KBM-7 (cell line): ENCODE data around the gene ZNF384.
A peak's percentile ranks its signal among the peaks of the same experiment; 100 is the strongest.

Source experiments
- DNase-seq: peaks from one replicate; pipeline ENCODE4 v3.0.0-alpha.2; 2015
- in situ Hi-C: fragments of 300-500 bp; cut with MboI; formaldehyde crosslinking; loops from 2 replicates; pipeline ENCODE4 v1.14.3; 2020; ENCODE audit warnings: low sequenced_read_pairs, low pct_unique_long_range_greater_than_20kb, mixed read lengths

ZNF384 gene

GRCh38 chr12:6699989-6700645 lies 10.9 kb upstream of the ZNF384 start:
- DNase-seq, result no peak

GRCh38 chr12:6699259-6699988 lies 10.2 kb upstream of the ZNF384 start:
- in situ Hi-C loops, result no loop called here
- no peak for DNase-seq

More at GRCh38 chr12:6699989-6700645, 10.9 kb upstream of the ZNF384 start:
- in situ Hi-C loops, result no loop called here

- in situ Hi-C loops, result no loop called here
- no peak for DNase-seq
These were observed 9.3 kb upstream of the ZNF384 start for GRCh38 chr12:6698352-6699046.

- DNase-seq, result peak; percentile 57
- in situ Hi-C loops, result no loop called here
These were observed 8.6 kb upstream of the ZNF384 start for GRCh38 chr12:6697584-6698351.

GRCh38 chr12:6696690-6697583 lies 7.8 kb upstream of the ZNF384 start:
- DNase-seq, result peak; percentile 36
- in situ Hi-C loops, result no loop called here

- in situ Hi-C loops, result no loop called here
- no peak for DNase-seq
These were observed 6.3 kb upstream of the ZNF384 start for GRCh38 chr12:6695313-6696045.

GRCh38 chr12:6694701-6695100 lies 5.5 kb upstream of the ZNF384 start:
- no peak for DNase-seq
- in situ Hi-C loops, result no loop called here

GRCh38 chr12:6693832-6694355 lies 4.7 kb upstream of the ZNF384 start:
- in situ Hi-C loops, result no loop called here
- no peak for DNase-seq

GRCh38 chr12:6692888-6693287 lies 3.7 kb upstream of the ZNF384 start:
- no peak for DNase-seq
- in situ Hi-C loops, result no loop called here

GRCh38 chr12:6691473-6691872 lies 2.3 kb upstream of the ZNF384 start:
- in situ Hi-C loops, result no loop called here
- DNase-seq, result no peak

- DNase-seq, result peak; percentile 79
- in situ Hi-C loops, result no loop called here
These were observed 604 bp downstream of the ZNF384 start for GRCh38 chr12:6688543-6688998.

GRCh38 chr12:6685814-6686213 lies 3.4 kb downstream of the ZNF384 start:
- in situ Hi-C loops, result no loop called here
- no peak for DNase-seq

GRCh38 chr12:6684609-6685008 lies 4.6 kb downstream of the ZNF384 start:
- peak; percentile 70 for DNase-seq
- in situ Hi-C loops, result no loop called here

GRCh38 chr12:6676962-6677361 lies 12.2 kb downstream of the ZNF384 start:
- no peak for DNase-seq
- in situ Hi-C loops, result no loop called here

- in situ Hi-C loops, result no loop called here
- no peak for DNase-seq
These were observed 17.0 kb downstream of the ZNF384 start for GRCh38 chr12:6672143-6672542.

GRCh38 chr12:6667559-6668210 lies 21.5 kb downstream of the ZNF384 start:
- in situ Hi-C loops, result no loop called here
- no peak for DNase-seq

- in situ Hi-C loops, result no loop called here
- no peak for DNase-seq
These were observed 23.0 kb downstream of the ZNF384 start for GRCh38 chr12:6666211-6666610.
